GM04503 (cell line): Measurements from ENCODE around the gene PLEKHF1.
"Not testable (repeated sequence)": the region's sequence is repeated elsewhere in the genome, so short reads cannot be mapped to it uniquely, and the experiment has no call there.

Experiments
- DNase-seq: peaks from one replicate; pipeline ENCODE4 v3.0.0-alpha.2; 2012; ENCODE audit warnings: low read depth

The PLEKHF1 gene

GRCh38 chr19:29665215-29665825 is at the start of gene PLEKHF1:
Gene PLEKHF1, plus strand, starts transcription at chr19:29665461. Its CDS starts 8,379 bp downstream, at chr19:29673840.
- no peak for DNase-seq

GRCh38 chr19:29615891-29616425 is 49.3 kb upstream of the PLEKHF1 start:
- no peak for DNase-seq

GRCh38 chr19:29616541-29616940 is 48.7 kb upstream of the PLEKHF1 start:
- DNase-seq = no peak

- no peak for DNase-seq
Measured at GRCh38 chr19:29617366-29618266, 47.6 kb upstream of the PLEKHF1 start.

GRCh38 chr19:29618434-29618833 is 46.8 kb upstream of the PLEKHF1 start:
- DNase-seq = no peak

- DNase-seq = no peak
Measured at GRCh38 chr19:29618871-29619270, 46.4 kb upstream of the PLEKHF1 start.

- no peak for DNase-seq
Measured at GRCh38 chr19:29620931-29621351, 44.3 kb upstream of the PLEKHF1 start.

GRCh38 chr19:29622166-29623070 is 42.8 kb upstream of the PLEKHF1 start:
- no peak for DNase-seq

- no peak for DNase-seq
Measured at GRCh38 chr19:29623726-29624488, 41.4 kb upstream of the PLEKHF1 start.

- DNase-seq = no peak
Measured at GRCh38 chr19:29624489-29625185, 40.6 kb upstream of the PLEKHF1 start.

GRCh38 chr19:29625186-29625651 is 40.0 kb upstream of the PLEKHF1 start:
- no peak for DNase-seq

- no peak for DNase-seq
Measured at GRCh38 chr19:29626386-29626785, 38.9 kb upstream of the PLEKHF1 start.

- not testable (repeated sequence) for DNase-seq
Measured at GRCh38 chr19:29626832-29627231, 38.4 kb upstream of the PLEKHF1 start.

GRCh38 chr19:29628661-29629385 is 36.4 kb upstream of the PLEKHF1 start:
- no peak for DNase-seq

GRCh38 chr19:29629836-29630534 is 35.3 kb upstream of the PLEKHF1 start:
- no peak for DNase-seq

GRCh38 chr19:29630655-29631054 is 34.6 kb upstream of the PLEKHF1 start:
- DNase-seq = no peak

GRCh38 chr19:29631450-29631849 is 33.8 kb upstream of the PLEKHF1 start:
- DNase-seq = no peak

- DNase-seq = no peak
Measured at GRCh38 chr19:29634002-29634401, 31.3 kb upstream of the PLEKHF1 start.
